ENCODE results near the gene SPSB1. TPM values are rescaled to one million over a fixed set of nuclear protein-coding genes. Genes with fewer than 3 reads are reported as not detected.

The SPSB1 gene
- total RNA-seq, 1 donor = 23.2 TPM

DNA sequence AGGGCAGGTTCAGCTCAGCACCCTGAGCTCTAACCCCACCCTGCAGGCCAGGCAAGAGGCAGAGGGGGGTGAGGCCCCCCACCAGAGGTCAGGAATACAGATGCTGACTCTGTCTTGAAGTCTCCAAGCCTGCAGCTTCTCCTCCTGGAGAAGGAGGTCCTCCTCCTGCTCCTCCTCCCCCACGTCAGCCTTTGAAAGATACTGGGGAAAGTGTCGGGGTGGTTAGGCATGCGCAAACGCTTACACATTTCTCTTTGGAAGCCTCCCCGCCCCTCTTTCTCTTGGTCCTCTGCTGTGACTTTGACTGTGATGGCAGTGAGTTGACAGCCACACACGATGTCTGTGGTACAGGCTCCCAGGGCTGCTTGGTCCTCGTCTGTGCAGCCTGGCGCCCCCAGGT lies 65.3 kb downstream of the SPSB1 start:
- no peak overlapping the region for H3K4me2 ChIP-seq (ENCODE audit: insufficient read depth, low read length)
- no peaks in the 10 kb centered on the region for H3K27me3 ChIP-seq (ENCODE audit: insufficient read depth, low read length)
- no peak overlapping the region for H2AFZ ChIP-seq (ENCODE audit: low read length)
- TF ChIP-seq, protein P1, sequence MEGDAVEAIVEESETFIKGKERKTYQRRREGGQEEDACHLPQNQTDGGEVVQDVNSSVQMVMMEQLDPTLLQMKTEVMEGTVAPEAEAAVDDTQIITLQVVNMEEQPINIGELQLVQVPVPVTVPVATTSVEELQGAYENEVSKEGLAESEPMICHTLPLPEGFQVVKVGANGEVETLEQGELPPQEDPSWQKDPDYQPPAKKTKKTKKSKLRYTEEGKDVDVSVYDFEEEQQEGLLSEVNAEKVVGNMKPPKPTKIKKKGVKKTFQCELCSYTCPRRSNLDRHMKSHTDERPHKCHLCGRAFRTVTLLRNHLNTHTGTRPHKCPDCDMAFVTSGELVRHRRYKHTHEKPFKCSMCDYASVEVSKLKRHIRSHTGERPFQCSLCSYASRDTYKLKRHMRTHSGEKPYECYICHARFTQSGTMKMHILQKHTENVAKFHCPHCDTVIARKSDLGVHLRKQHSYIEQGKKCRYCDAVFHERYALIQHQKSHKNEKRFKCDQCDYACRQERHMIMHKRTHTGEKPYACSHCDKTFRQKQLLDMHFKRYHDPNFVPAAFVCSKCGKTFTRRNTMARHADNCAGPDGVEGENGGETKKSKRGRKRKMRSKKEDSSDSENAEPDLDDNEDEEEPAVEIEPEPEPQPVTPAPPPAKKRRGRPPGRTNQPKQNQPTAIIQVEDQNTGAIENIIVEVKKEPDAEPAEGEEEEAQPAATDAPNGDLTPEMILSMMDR (IDR thresholded peaks at IDR 0.05; ENCODE audit: extremely low read depth, low read depth, low read length) = no peak
- H3K36me3 ChIP-seq (ENCODE audit: insufficient read depth, low read length) = peaks cover 20% of the 10 kb centered on the region
- H3K4me3 ChIP-seq (ENCODE audit: insufficient read depth, low read length) = no peak overlapping the region
- H3K27ac ChIP-seq (ENCODE audit: low read depth, low read length) = no peak overlapping the region
- H4K20me1 ChIP-seq (ENCODE audit: insufficient read depth, low read length) = peaks cover 54% of the 10 kb centered on the region
- no peaks in the 10 kb centered on the region for H3K4me1 ChIP-seq (ENCODE audit: insufficient read depth, low read length)
- no peak for DNase-seq (ENCODE audit: insufficient read length, low spot score, missing footprints)
- H3K9me3 ChIP-seq (ENCODE audit: low read depth, low read length) = no peaks in the 10 kb centered on the region
- peaks cover 81% of the 10 kb centered on the region for H3K79me2 ChIP-seq (ENCODE audit: insufficient read depth, low read length)

DNA sequence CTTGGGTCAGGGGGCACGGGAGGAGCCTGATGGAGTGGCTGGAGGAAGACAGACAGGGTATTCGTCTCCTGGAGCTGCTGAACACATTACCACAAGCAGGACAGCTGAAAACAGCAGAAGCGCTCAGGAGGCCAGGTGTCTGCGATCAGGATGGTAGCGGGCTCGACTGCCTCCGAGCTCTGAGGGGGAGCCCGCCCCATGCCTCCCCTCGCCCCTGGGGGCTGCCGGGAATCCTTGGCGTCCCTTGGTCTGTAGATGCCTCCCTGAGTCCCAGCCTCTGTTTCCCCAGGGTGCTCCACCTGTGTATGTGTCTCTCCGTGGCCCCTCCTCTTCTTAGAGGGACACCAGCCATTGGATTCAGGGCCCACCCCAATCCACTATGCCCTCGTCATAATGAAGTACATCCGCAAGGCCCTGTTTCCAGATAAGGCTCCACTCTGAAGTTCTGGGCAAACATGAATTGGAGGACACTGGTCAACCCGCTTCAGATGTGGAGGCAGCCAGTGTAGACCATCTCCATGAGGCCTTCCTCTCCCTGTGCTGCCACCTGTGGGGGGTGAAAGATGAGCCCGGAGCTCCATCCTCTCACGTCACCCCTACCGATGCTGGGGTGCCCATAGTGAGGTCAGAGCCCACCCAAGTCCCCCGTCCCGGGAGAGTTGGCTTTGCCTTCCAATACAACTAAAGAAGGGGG lies 67.8 kb downstream of the SPSB1 start:
- no peak overlapping the region for H3K27ac ChIP-seq (ENCODE audit: low read depth, low read length)
- no peak overlapping the region for H3K4me3 ChIP-seq (ENCODE audit: insufficient read depth, low read length)
- H3K79me2 ChIP-seq (ENCODE audit: insufficient read depth, low read length) = peaks cover 82% of the 10 kb centered on the region
- no peak overlapping the region for H2AFZ ChIP-seq (ENCODE audit: low read length)
- peaks cover 18% of the 10 kb centered on the region for H3K36me3 ChIP-seq (ENCODE audit: insufficient read depth, low read length)
- TF ChIP-seq, protein P1 (IDR thresholded peaks at IDR 0.05; ENCODE audit: extremely low read depth, low read depth, low read length) = no peak
- peaks cover 65% of the 10 kb centered on the region for H4K20me1 ChIP-seq (ENCODE audit: insufficient read depth, low read length)
- H3K9me3 ChIP-seq (ENCODE audit: low read depth, low read length) = no peaks in the 10 kb centered on the region
- no peak for DNase-seq (ENCODE audit: insufficient read length, low spot score, missing footprints)
- no peaks in the 10 kb centered on the region for H3K27me3 ChIP-seq (ENCODE audit: insufficient read depth, low read length)
- no peaks in the 10 kb centered on the region for H3K4me1 ChIP-seq (ENCODE audit: insufficient read depth, low read length)
- H3K4me2 ChIP-seq (ENCODE audit: insufficient read depth, low read length) = no peak overlapping the region

DNA sequence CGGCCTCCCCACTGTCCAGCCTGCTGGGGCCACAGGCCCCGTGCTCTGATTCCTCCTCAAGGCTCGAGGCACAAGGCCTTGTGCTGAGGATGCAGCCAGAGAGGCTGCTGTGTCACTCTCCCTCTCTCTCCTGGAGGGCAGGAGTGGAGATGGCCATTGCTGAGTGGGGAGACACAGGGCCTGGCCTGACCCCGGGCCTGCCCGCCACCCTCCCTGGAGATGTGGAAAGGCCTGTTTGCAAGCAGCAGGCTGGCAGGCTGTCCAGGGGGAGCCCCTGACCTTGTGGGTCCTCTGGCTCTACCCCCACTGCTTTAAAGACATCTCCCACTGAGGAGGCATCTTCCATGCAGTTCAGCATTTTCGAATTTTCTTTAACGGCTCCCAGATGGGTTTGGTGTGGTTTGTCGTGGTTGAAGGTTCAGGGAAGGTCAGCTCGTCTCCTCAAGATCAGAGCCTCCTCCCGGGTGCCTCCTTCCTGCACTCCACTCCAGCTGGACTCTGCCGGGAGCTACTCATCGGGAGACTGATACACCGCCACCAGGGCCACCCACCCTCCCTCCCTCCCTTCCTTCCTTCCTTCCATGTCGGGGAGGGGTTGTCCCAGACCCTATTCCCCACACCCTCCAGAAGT lies 69.1 kb downstream of the SPSB1 start:
- no peak for DNase-seq (ENCODE audit: insufficient read length, low spot score, missing footprints)
- H3K36me3 ChIP-seq (ENCODE audit: insufficient read depth, low read length) = peaks cover 5% of the 10 kb centered on the region
- TF ChIP-seq, protein P1 (IDR thresholded peaks at IDR 0.05; ENCODE audit: extremely low read depth, low read depth, low read length) = no peak
- H2AFZ ChIP-seq (ENCODE audit: low read length) = no peak overlapping the region
- H3K27me3 ChIP-seq (ENCODE audit: insufficient read depth, low read length) = no peaks in the 10 kb centered on the region
- no peaks in the 10 kb centered on the region for H3K9me3 ChIP-seq (ENCODE audit: low read depth, low read length)
- no peaks in the 10 kb centered on the region for H3K4me1 ChIP-seq (ENCODE audit: insufficient read depth, low read length)
- peaks cover 58% of the 10 kb centered on the region for H4K20me1 ChIP-seq (ENCODE audit: insufficient read depth, low read length)
- H3K4me2 ChIP-seq (ENCODE audit: insufficient read depth, low read length) = no peak overlapping the region
- no peak overlapping the region for H3K4me3 ChIP-seq (ENCODE audit: insufficient read depth, low read length)
- no peak overlapping the region for H3K27ac ChIP-seq (ENCODE audit: low read depth, low read length)
- peaks cover 78% of the 10 kb centered on the region for H3K79me2 ChIP-seq (ENCODE audit: insufficient read depth, low read length)

DNA sequence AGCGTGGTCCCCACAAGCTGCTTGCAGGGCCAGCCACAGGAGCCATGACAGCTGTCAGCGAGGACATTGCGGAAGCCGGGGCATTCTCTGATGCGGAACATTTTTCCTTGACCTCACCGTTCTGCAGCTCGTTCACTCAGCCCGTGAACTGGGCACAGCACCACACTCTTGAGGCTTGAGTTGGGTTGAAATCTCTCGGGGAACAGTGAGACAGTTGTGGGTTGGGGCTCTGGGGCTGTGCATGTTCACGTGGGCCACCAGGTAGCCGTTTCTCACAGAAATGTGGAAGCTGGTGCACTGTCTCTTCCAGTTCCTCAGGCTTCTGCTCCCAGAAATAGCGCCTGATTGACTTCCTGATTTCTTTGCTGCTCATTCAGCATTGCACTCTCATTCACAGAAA lies 69.8 kb downstream of the SPSB1 start:
- Histone ChIP-seq H3K79me2 (ENCODE audit: insufficient read depth, low read length) (peaks cover 73% of the 10 kb centered on the region), H3K9me3 (ENCODE audit: low read depth, low read length) (no peaks in the 10 kb centered on the region), H4K20me1 (ENCODE audit: insufficient read depth, low read length) (peaks cover 53% of the 10 kb centered on the region), H3K27ac (ENCODE audit: low read depth, low read length) (no peak overlapping the region), H3K27me3 (ENCODE audit: insufficient read depth, low read length) (no peaks in the 10 kb centered on the region), H2AFZ (ENCODE audit: low read length) (no peak overlapping the region), H3K4me1 (ENCODE audit: insufficient read depth, low read length) (no peaks in the 10 kb centered on the region), H3K4me3 (ENCODE audit: insufficient read depth, low read length) (no peak overlapping the region), H3K4me2 (ENCODE audit: insufficient read depth, low read length) (no peak overlapping the region), H3K36me3 (ENCODE audit: insufficient read depth, low read length) (peaks cover 5% of the 10 kb centered on the region)
- TF ChIP-seq, protein P1 (IDR thresholded peaks at IDR 0.05; ENCODE audit: extremely low read depth, low read depth, low read length) = no peak
- no peak for DNase-seq (ENCODE audit: insufficient read length, low spot score, missing footprints)
